KMS-11 (cell line): ENCODE measurements around the gene NTN3.
A peak's percentile ranks its signal among the peaks of the same experiment; 100 is the strongest.

Experiments
- H2AFZ ChIP-seq: fragments of 200-600 bp; sonication (generic); 2 replicates; pipeline ENCODE4 v1.6.1; 2016; ENCODE audit warnings: antibody characterized with exemption, mixed run types, low read depth
- H3K27ac ChIP-seq: fragments of 200-600 bp; sonication (generic); 2 replicates; pipeline ENCODE4 v1.6.1; 2016; ENCODE audit warnings: mild to moderate bottlenecking, mixed run types
- H3K27me3 ChIP-seq: fragments of 200-600 bp; sonication (generic); 2 replicates; pipeline ENCODE4 v1.6.1; 2017; ENCODE audit warnings: mild to moderate bottlenecking, low read depth, mixed run types, moderate library complexity; ENCODE audit not compliant: insufficient read depth
- H3K36me3 ChIP-seq: fragments of 200-600 bp; sonication (generic); 2 replicates; pipeline ENCODE4 v1.6.1; 2017; ENCODE audit warnings: mild to moderate bottlenecking, mixed run types; ENCODE audit not compliant: insufficient read depth
- H3K4me1 ChIP-seq: fragments of 200-600 bp; sonication (generic); 2 replicates; pipeline ENCODE4 v1.6.1; 2016; ENCODE audit warnings: mild to moderate bottlenecking, low read depth, mixed run types; ENCODE audit not compliant: poor library complexity, severe bottlenecking
- H3K4me2 ChIP-seq: fragments of 200-600 bp; sonication (generic); 2 replicates; pipeline ENCODE4 v1.7.0; 2016; ENCODE audit warnings: mild to moderate bottlenecking, mixed run types
- H3K4me3 ChIP-seq: fragments of 200-600 bp; sonication (generic); IDR thresholded peaks from 2 replicates; pipeline ENCODE4 v1.6.1; 2017; ENCODE audit warnings: low read depth, low read length, mixed read lengths; ENCODE audit not compliant: insufficient read depth
- H3K79me2 ChIP-seq: fragments of 200-600 bp; sonication (generic); 2 replicates; pipeline ENCODE4 v1.6.1; 2016; ENCODE audit warnings: low read depth, mixed run types; ENCODE audit not compliant: insufficient read depth
- H3K9ac ChIP-seq: fragments of 200-600 bp; sonication (generic); 2 replicates; pipeline ENCODE4 v1.6.1; 2016; ENCODE audit warnings: mild to moderate bottlenecking, mixed run types
- H4K20me1 ChIP-seq: fragments of 200-600 bp; sonication (generic); 2 replicates; pipeline ENCODE4 v1.6.1; 2016; ENCODE audit warnings: mild to moderate bottlenecking, mixed run types; ENCODE audit not compliant: insufficient read depth
- CTCF ChIP-seq: fragments of 200-600 bp; sonication (generic); conservative IDR thresholded peaks from 2 replicates; pipeline ENCODE4 v1.6.1; 2017; ENCODE audit warnings: low read depth, mild to moderate bottlenecking, antibody characterized with exemption, low read length, moderate library complexity, mixed read lengths

NTN3 gene

DNA sequence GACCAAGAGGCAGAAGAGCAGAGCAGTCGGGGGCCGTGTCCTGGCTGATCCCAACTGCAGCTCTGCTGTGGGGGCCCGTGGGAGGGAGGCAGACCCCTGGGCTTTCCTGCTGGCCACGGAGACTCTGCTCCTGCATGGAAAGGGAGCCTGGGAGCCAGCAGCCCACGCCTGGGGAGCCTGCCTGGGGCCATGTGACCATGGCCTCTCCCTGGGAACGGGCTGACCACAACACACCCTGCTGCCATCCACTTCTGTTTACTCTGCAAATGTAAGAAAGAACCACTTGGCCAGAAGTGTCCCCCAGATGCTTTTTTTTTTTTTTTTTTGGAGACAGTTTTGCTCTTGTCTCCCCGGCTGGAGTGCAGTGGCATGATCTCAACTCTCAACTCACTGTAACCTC, 13.2 kb upstream of the NTN3 start:
- 0 out of 2 replicates have a peak, but pooled peaks cover 6% of the 10 kb centered on the region for H3K79me2 ChIP-seq
- no peaks in the 10 kb centered on the region for H4K20me1 ChIP-seq
- no peak overlapping the region for H3K4me2 ChIP-seq
- no peak overlapping the region for H3K27ac ChIP-seq
- no peaks in the 10 kb centered on the region for H3K27me3 ChIP-seq
- no peak overlapping the region for H3K4me3 ChIP-seq
- no peak overlapping the region for H3K9ac ChIP-seq
- no peak overlapping the region for H2AFZ ChIP-seq
- peaks cover 18% of the 10 kb centered on the region for H3K4me1 ChIP-seq
- H3K36me3 ChIP-seq: peaks cover 12% of the 10 kb centered on the region; the same call in 1 of the 2 replicates
- no peak for TF ChIP-seq CTCF

DNA sequence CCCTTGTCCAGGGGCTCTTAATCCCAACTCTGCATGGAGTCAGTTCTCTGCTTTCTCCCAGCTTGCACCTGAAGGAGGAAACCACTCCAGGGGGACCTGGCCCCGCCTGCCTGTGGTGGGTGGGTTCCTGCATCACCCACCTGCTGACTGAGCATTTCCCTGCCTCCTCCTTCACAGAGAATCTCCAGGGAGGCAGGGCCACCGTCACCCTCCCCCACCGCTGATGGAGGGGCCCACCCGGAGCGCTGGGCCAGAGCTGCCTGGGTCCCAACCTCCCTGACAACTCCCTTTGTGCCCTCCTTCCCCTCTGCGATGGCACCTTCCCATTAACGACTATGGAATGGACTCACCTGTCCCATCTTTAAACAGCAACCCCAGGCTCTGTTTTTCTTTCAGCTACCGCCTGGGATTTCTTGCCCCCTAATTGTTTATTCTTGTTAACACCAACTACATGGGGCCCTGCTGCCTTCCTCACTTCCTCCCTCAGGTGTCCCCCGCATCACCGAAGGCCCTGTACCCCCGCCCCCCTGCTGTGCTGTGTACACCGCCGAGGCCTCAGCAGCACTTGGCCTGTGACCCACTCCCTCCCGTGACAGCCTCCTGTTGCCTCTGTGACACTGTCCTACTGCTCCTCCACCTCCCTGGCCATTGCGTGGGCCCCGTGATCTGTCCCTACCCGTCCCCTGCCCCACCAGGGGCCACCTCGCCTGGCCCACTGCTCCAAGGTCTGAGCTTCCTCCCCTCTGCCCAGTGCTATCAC, 12.0 kb upstream of the NTN3 start:
- 0 out of 2 replicates have a peak overlapping the region, but pooled peaks have one; percentile 16 for H3K27ac ChIP-seq
- H3K79me2 ChIP-seq: 0 out of 2 replicates have a peak, but pooled peaks cover 6% of the 10 kb centered on the region
- H3K9ac ChIP-seq: peak overlapping the region; percentile 24; the same call in 1 of the 2 replicates
- H2AFZ ChIP-seq: peak overlapping the region; percentile 68
- no peak overlapping the region for H3K4me3 ChIP-seq
- no peaks in the 10 kb centered on the region for H3K27me3 ChIP-seq
- no peaks in the 10 kb centered on the region for H4K20me1 ChIP-seq
- H3K4me2 ChIP-seq: peak overlapping the region; percentile 85
- H3K36me3 ChIP-seq: peaks cover 6% of the 10 kb centered on the region; the same call in 1 of the 2 replicates
- TF ChIP-seq CTCF: no peak
- H3K4me1 ChIP-seq: peaks cover 18% of the 10 kb centered on the region

GRCh38 chr16:2459647-2460390, 11.3 kb upstream of the NTN3 start, which contains the start of gene TEDC2:
Gene TEDC2 (plus strand): TSS chr16:2460109. CDS start chr16:2460145, 36 bp downstream.
- TF ChIP-seq CTCF: no peak
- Histone ChIP-seq H3K4me1 (peaks cover 18% of the 10 kb centered on the region), H3K9ac (peak within 1 kb of the TSS; percentile 53; the same call in 1 of the 2 replicates), H3K36me3 (peaks cover 6% of the 10 kb centered on the region; the same call in 1 of the 2 replicates), H3K79me2 (0 out of 2 replicates have a peak, but pooled peaks cover 6% of the 10 kb centered on the region), H3K27me3 (no peaks in the 10 kb centered on the region), H3K4me2 (peak within 1 kb of the TSS; percentile 95), H4K20me1 (no peaks in the 10 kb centered on the region), H3K4me3 (no peak within 1 kb of the TSS), H2AFZ (peak within 1 kb of the TSS; percentile 68), H3K27ac (0 out of 2 replicates have a peak within 1 kb of the TSS, but pooled peaks have one; percentile 16)

- Histone ChIP-seq H3K79me2 (0 out of 2 replicates have a peak, but pooled peaks cover 6% of the 10 kb centered on the region), H3K27ac (no peak overlapping the region), H3K27me3 (no peaks in the 10 kb centered on the region), H3K9ac (peak overlapping the region; percentile 53; the same call in 1 of the 2 replicates), H4K20me1 (no peaks in the 10 kb centered on the region), H3K36me3 (peaks cover 3% of the 10 kb centered on the region; the same call in 1 of the 2 replicates), H2AFZ (peak overlapping the region; percentile 68; the same call in 1 of the 2 replicates), H3K4me1 (peaks cover 18% of the 10 kb centered on the region), H3K4me2 (peak overlapping the region; percentile 95), H3K4me3 (no peak overlapping the region)
- no peak for TF ChIP-seq CTCF
These were observed 10.7 kb upstream of the NTN3 start for GRCh38 chr16:2460391-2460713.
